HepG2 (cell line): ENCODE data around the gene ROCK1. TPM values are rescaled to one million over a fixed set of nuclear protein-coding genes. Genes with fewer than 3 reads are reported as not detected.

ENCODE experiments used
- ATAC-seq: fragments of 200-7000 bp; cut with Tn5 transposase; 3 replicates; pipeline ENCODE4 v1.9.1; 2020; ENCODE audit warnings: mild to moderate bottlenecking, moderate library complexity
- BruUV-seq: library from RNA; stranded (reverse); fragments of 400-500 nt; replicated peaks from 2 replicates; lab custom pipeline; 2021; lab: Mats Ljungman, UMichigan
- CTCF ChIA-PET: fragments of 300-600 bp; formaldehyde crosslinking; extraction: SDS; loops from one replicate; lab custom pipeline; 2021; ENCODE audit warnings: low total read pairs, inconsistent platforms, low intra/inter-chr PET ratio; lab: Yijun Ruan, JAX
- POLR2A ChIA-PET: fragments of 350-600 bp; sonication (Branson Sonifier 250); formaldehyde crosslinking; loops from one replicate; lab custom pipeline; 2020; ENCODE audit warnings: antibody characterized with exemption, inconsistent platforms; lab: Yijun Ruan, JAX
- DNase-seq: peaks from one replicate; pipeline ENCODE4 v3.0.0-alpha.2; 2015; ENCODE audit warnings: low spot score
- FAIRE-seq: peaks from 3 replicates; lab custom pipeline; 2011; peaks lifted over from hg19 to GRCh38; lab: Jason Lieb, UNC
- H2AFZ ChIP-seq: one replicate; pipeline ENCODE4 v1.6.1; 2011; ENCODE audit warnings: low read length, inconsistent platforms
- H3K27ac ChIP-seq: fragments of 300-600 bp; 3 replicates; pipeline ENCODE4 v1.8.0; 2011; ENCODE audit warnings: mixed run types, mild to moderate bottlenecking, mixed read lengths, low read length, inconsistent platforms; ENCODE audit not compliant: insufficient read depth; ENCODE audit errors: extremely low read length
- H3K27me3 ChIP-seq, 2 experiments: fragments of 200-600 bp in 1 of 2; 2 replicates in 1 of 2; 3 replicates in 1 of 2; pipeline versions ENCODE4 v1.6.0 to v1.8.0; 2011; ENCODE audit warnings: low read length in 2 of 2, mild to moderate bottlenecking in 2 of 2, moderate library complexity in 2 of 2, inconsistent platforms in 1 of 2; ENCODE audit not compliant: insufficient read depth in 2 of 2, control insufficient read depth in 1 of 2
- H3K36me3 ChIP-seq, 2 experiments: fragments of 200-600 bp in 1 of 2; replicated peaks in 1 of 2; 2 replicates in 1 of 2; 3 replicates in 1 of 2; pipeline versions ENCODE4 v1.5.1 to v1.8.0; 2011; ENCODE audit warnings: low read length in 2 of 2, inconsistent platforms in 1 of 2; ENCODE audit not compliant: insufficient read depth in 2 of 2, control insufficient read depth in 1 of 2
- H3K4me1 ChIP-seq: 2 replicates; pipeline ENCODE4 v1.5.1; 2012; ENCODE audit warnings: low read length, inconsistent platforms; ENCODE audit not compliant: insufficient read depth
- H3K4me2 ChIP-seq: 2 replicates; pipeline ENCODE4 v1.6.0; 2011; ENCODE audit warnings: low read depth, low read length, inconsistent platforms
- H3K4me3 ChIP-seq, 3 experiments: fragments of 200-600 bp in 1 of 3; sonication (generic), shearing (Covaris generic) in 1 of 3; replicated peaks in 1 of 3; 2 replicates each; pipeline ENCODE4 v1.5.1; 2011 to 2016; ENCODE audit warnings: low read length in 3 of 3, inconsistent platforms in 2 of 3, low read depth in 2 of 3, mild to moderate bottlenecking in 2 of 3, control low read depth in 1 of 3, mixed read lengths in 1 of 3; ENCODE audit not compliant: insufficient read depth in 1 of 3
- H3K79me2 ChIP-seq: one replicate; pipeline ENCODE4 v1.6.1; 2011; ENCODE audit warnings: low read length, inconsistent platforms; ENCODE audit not compliant: insufficient read depth
- H3K9ac ChIP-seq: 2 replicates; pipeline ENCODE4 v1.6.0; 2011; ENCODE audit warnings: mild to moderate bottlenecking, low read depth, low read length, inconsistent platforms; ENCODE audit not compliant: insufficient read depth
- H3K9me3 ChIP-seq: 2 replicates; pipeline ENCODE4 v1.5.1; 2012; ENCODE audit warnings: mild to moderate bottlenecking, low read length
- H4K20me1 ChIP-seq: 2 replicates; pipeline ENCODE4 v1.6.0; 2011; ENCODE audit warnings: inconsistent platforms, mild to moderate bottlenecking, low read length, moderate library complexity; ENCODE audit not compliant: insufficient read depth
- ATRX ChIP-seq: sonication (generic); formaldehyde crosslinking; IDR thresholded peaks from 2 replicates; pipeline ENCODE4 v1.4.0; 2020; ENCODE audit warnings: missing genetic modification reagents, borderline replicate concordance
- HNRNPK ChIP-seq: fragments of 200-400 bp; formaldehyde crosslinking; IDR thresholded peaks from 2 replicates; pipeline ENCODE4 v1.6.1; 2018; ENCODE audit warnings: low read length, low read depth, moderate library complexity, mild to moderate bottlenecking; ENCODE audit not compliant: poor library complexity, severe bottlenecking
- NFRKB ChIP-seq: fragments of 450-650 bp; IDR thresholded peaks from 2 replicates; pipeline ENCODE4 v1.6.1; 2017
- PRPF4 ChIP-seq: fragments of 200-400 bp; formaldehyde crosslinking; IDR thresholded peaks from 2 replicates; pipeline ENCODE4 v1.6.1; 2016; ENCODE audit warnings: low read length, low read depth; ENCODE audit not compliant: poor library complexity, severe bottlenecking
- SMAD9 ChIP-seq: sonication (generic); formaldehyde crosslinking; IDR thresholded peaks from 2 replicates; pipeline ENCODE4 v1.5.1; 2020; ENCODE audit warnings: mild to moderate bottlenecking, missing genetic modification reagents
- THAP9 ChIP-seq: sonication (generic); formaldehyde crosslinking; IDR thresholded peaks from 2 replicates; pipeline ENCODE4; 2020; ENCODE audit warnings: missing genetic modification reagents, mild to moderate bottlenecking, borderline replicate concordance
- ZBTB26 ChIP-seq: IDR thresholded peaks from 2 replicates; pipeline ENCODE4 v1.6.1; 2016; ENCODE audit warnings: missing compliant biosample characterization, missing genetic modification reagents, borderline replicate concordance
- ZNF274 ChIP-seq: sonication (generic); formaldehyde crosslinking; IDR thresholded peaks from 2 replicates; pipeline ENCODE4 v1.5.1; 2020; ENCODE audit warnings: mild to moderate bottlenecking, missing genetic modification reagents
- ZNF558 ChIP-seq: sonication (generic); formaldehyde crosslinking; IDR thresholded peaks from 2 replicates; pipeline ENCODE4 v1.9.0; 2022; ENCODE audit warnings: mild to moderate bottlenecking, missing genetic modification reagents, borderline replicate concordance
- ZNF572 ChIP-seq: sonication (generic); formaldehyde crosslinking; IDR thresholded peaks from 2 replicates; pipeline ENCODE4 v1.5.1; 2020; ENCODE audit warnings: mild to moderate bottlenecking, missing genetic modification reagents
- ZNF788 ChIP-seq: sonication (generic); formaldehyde crosslinking; IDR thresholded peaks from 2 replicates; pipeline ENCODE4 v1.5.0; 2020; ENCODE audit warnings: mild to moderate bottlenecking, missing genetic modification reagents, borderline replicate concordance
- WGBS: methylation state at CpG from one replicate; pipeline ENCODE4 v1.1.6; 2017; ENCODE audit warnings: low lambda C conversion rate; 5-methylcytosine and 5-hydroxymethylcytosine counted together
- in situ Hi-C: cut with HindIII; loops from 2 replicates; pipeline ENCODE4 v1.10.0; 2017; ENCODE audit warnings: low pct_unique_long_range_greater_than_20kb; ENCODE audit not compliant: extremely low pct_ligation_motif_present
- intact Hi-C: fragments of 100-400 bp; cut with micrococcal nuclease; formaldehyde crosslinking; loops from one replicate; pipeline ENCODE4 v1.10.0; 2022; ENCODE audit not compliant: unreplicated experiment
- polyA plus RNA-seq, 8 experiments: library from polyadenylated mRNA; depleted of rRNA in 3 of 8; stranded (reverse) in 7 of 8; unstranded in 1 of 8; fragments of >200 nt; fragmentation: Illumina TruSeq in 4 of 8; extraction: Trizol in 4 of 8; gene quantifications; 2 replicates each; pipeline versions ENCODE4 v1.2.1 to v1.2.3, GENCODE V29; 2011 to 2016; ENCODE audit warnings: low read depth in 4 of 8, missing spikeins in 1 of 8, mixed read lengths in 1 of 8; ENCODE audit not compliant: insufficient read depth in 1 of 8
- total RNA-seq, 5 experiments: library from RNA; depleted of rRNA; stranded (reverse); fragments of >200 nt; fragmentation: Illumina TruSeq; extraction: Trizol; gene quantifications; 2 replicates each; pipeline ENCODE4 v1.2.3, GENCODE V29; 2016; ENCODE audit warnings: low read depth in 1 of 5
- TF ChIP-seq, protein P1 (sequence below): sonication (generic); formaldehyde crosslinking; IDR thresholded peaks from 2 replicates; pipeline ENCODE4 v1.5.1; 2020; ENCODE audit warnings: mild to moderate bottlenecking, missing genetic modification reagents, moderate library complexity
- TF ChIP-seq, protein P2 (sequence below): sonication (generic); formaldehyde crosslinking; IDR thresholded peaks from 2 replicates; pipeline ENCODE4 v1.4.0; 2020; ENCODE audit warnings: missing genetic modification reagents
- TF ChIP-seq, protein P3 (sequence below): sonication (generic); formaldehyde crosslinking; IDR thresholded peaks from 2 replicates; pipeline ENCODE4 v1.8.0; 2022; ENCODE audit warnings: mild to moderate bottlenecking, missing genetic modification reagents, moderate library complexity

Gene ROCK1
- total and polyA plus RNA-seq, 2 of the 13 experiments (the other 11 are each of a cell fraction or from before 2014, with no cell fraction given) = 10.5 to 27.2 TPM

DNA sequence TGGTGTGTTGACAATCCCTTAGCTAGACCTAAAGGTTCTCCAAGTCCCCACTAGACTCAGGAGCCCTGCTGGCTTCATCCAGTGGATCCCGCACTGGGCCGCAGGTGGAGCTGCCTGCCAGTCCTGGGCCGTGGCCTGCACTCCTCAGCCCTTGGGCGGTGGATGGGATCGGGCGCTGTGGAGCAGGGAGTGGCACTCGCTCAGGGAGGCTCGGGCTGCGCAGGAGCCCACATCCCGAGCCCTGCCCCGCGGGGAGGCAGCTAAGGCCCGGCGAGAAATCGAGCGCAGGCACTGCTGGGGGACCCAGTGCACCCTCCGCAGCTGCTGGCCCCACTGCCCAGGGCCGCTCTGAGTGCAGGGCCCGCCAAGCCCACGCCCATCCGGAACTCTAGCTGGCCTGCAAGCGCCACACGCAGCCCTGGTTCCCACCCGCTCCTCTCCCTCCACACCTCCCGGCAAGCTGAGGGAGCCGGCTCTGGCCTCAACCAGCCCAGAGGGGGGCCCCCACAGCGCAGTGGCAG lies 20.8 kb upstream of the ROCK1 start:
- FAIRE-seq (no peak), ATAC-seq (no peak; the same call in 2 of the 3 replicates), DNase-seq (no peak)
- no peaks in the 10 kb centered on the region for H3K36me3 ChIP-seq
- H2AFZ ChIP-seq = no peak overlapping the region
- no peaks in the 10 kb centered on the region for H4K20me1 ChIP-seq
- intact Hi-C loops (no loop called here), in situ Hi-C loops (no loop called here)
- H3K79me2 ChIP-seq = no peaks in the 10 kb centered on the region
- ChIA-PET CTCF (no interaction called here), POLR2A (no interaction called here)
- H3K4me1 ChIP-seq = no peaks in the 10 kb centered on the region
- H3K27me3 ChIP-seq = peaks cover 0 to 3% of the 10 kb centered on the region in 2 experiments; a peak in 1 of 5 replicates
- no peaks in the 10 kb centered on the region for H3K9me3 ChIP-seq
- no peak overlapping the region for H3K4me3 ChIP-seq
- H3K9ac ChIP-seq = no peak overlapping the region
- no TSS peak for BruUV-seq
- WGBS = 70% methylated on average over 9 of the region's 27 CpGs
- H3K27ac ChIP-seq = no peak overlapping the region
- H3K4me2 ChIP-seq = no peak overlapping the region
- TF ChIP-seq NFRKB (no peak), ZNF572 (CRISPR knock-in tag) (no peak), ZNF788 (CRISPR knock-in tag) (no peak), ZBTB26 (no peak), THAP9 (CRISPR knock-in tag) (no peak), ZNF558 (CRISPR knock-in tag) (no peak), SMAD9 (CRISPR knock-in tag) (no peak), ATRX (CRISPR knock-in tag) (no peak), HNRNPK (no peak), PRPF4 (no peak), ZNF274 (CRISPR knock-in tag) (no peak)
- TF ChIP-seq, protein P1, sequence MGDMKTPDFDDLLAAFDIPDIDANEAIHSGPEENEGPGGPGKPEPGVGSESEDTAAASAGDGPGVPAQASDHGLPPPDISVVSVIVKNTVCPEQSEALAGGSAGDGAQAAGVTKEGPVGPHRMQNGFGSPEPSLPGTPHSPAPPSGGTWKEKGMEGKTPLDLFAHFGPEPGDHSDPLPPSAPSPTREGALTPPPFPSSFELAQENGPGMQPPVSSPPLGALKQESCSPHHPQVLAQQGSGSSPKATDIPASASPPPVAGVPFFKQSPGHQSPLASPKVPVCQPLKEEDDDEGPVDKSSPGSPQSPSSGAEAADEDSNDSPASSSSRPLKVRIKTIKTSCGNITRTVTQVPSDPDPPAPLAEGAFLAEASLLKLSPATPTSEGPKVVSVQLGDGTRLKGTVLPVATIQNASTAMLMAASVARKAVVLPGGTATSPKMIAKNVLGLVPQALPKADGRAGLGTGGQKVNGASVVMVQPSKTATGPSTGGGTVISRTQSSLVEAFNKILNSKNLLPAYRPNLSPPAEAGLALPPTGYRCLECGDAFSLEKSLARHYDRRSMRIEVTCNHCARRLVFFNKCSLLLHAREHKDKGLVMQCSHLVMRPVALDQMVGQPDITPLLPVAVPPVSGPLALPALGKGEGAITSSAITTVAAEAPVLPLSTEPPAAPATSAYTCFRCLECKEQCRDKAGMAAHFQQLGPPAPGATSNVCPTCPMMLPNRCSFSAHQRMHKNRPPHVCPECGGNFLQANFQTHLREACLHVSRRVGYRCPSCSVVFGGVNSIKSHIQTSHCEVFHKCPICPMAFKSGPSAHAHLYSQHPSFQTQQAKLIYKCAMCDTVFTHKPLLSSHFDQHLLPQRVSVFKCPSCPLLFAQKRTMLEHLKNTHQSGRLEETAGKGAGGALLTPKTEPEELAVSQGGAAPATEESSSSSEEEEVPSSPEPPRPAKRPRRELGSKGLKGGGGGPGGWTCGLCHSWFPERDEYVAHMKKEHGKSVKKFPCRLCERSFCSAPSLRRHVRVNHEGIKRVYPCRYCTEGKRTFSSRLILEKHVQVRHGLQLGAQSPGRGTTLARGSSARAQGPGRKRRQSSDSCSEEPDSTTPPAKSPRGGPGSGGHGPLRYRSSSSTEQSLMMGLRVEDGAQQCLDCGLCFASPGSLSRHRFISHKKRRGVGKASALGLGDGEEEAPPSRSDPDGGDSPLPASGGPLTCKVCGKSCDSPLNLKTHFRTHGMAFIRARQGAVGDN = no peak
- TF ChIP-seq, protein P2, sequence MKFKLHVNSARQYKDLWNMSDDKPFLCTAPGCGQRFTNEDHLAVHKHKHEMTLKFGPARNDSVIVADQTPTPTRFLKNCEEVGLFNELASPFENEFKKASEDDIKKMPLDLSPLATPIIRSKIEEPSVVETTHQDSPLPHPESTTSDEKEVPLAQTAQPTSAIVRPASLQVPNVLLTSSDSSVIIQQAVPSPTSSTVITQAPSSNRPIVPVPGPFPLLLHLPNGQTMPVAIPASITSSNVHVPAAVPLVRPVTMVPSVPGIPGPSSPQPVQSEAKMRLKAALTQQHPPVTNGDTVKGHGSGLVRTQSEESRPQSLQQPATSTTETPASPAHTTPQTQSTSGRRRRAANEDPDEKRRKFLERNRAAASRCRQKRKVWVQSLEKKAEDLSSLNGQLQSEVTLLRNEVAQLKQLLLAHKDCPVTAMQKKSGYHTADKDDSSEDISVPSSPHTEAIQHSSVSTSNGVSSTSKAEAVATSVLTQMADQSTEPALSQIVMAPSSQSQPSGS = no peak
- TF ChIP-seq, protein P3, sequence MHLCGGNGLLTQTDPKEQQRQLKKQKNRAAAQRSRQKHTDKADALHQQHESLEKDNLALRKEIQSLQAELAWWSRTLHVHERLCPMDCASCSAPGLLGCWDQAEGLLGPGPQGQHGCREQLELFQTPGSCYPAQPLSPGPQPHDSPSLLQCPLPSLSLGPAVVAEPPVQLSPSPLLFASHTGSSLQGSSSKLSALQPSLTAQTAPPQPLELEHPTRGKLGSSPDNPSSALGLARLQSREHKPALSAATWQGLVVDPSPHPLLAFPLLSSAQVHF = no peak
